CD4-positive, alpha-beta memory T cell (primary cell): ENCODE results near the gene PLAAT3. TPM values are rescaled to one million over a fixed set of nuclear protein-coding genes. Genes with fewer than 3 reads are reported as not detected.

ENCODE experiments used
- CTCF ChIA-PET: fragments of 350-600 bp; sonication (Branson Sonifier 250); formaldehyde crosslinking; loops from one replicate; lab custom pipeline; 2021; ENCODE audit warnings: inconsistent platforms; ENCODE audit not compliant: partially characterized antibody; lab: Charles Lee
- POLR2A ChIA-PET: fragments of 350-600 bp; sonication (Branson Sonifier 250); formaldehyde crosslinking; loops from one replicate; lab custom pipeline; 2021; ENCODE audit not compliant: partially characterized antibody; lab: Charles Lee
- DNase-seq, 5 donors: peaks; one replicate each; pipeline versions ENCODE4 v3.0.0 to v3.0.0-alpha.2; 2020 to 2022; ENCODE audit warnings: mixed read lengths in 1 of 5
- H3K27ac ChIP-seq: one replicate; pipeline ENCODE4 v1.7.0; 2013; ENCODE audit warnings: low read depth, low read length
- H3K27me3 ChIP-seq: 2 replicates; pipeline ENCODE4 v1.7.0; 2013; ENCODE audit warnings: mild to moderate bottlenecking, low read length, moderate library complexity; ENCODE audit not compliant: insufficient read depth
- H3K36me3 ChIP-seq: 2 replicates; pipeline ENCODE4 v1.7.0; 2013; ENCODE audit warnings: mild to moderate bottlenecking, low read length, moderate library complexity; ENCODE audit not compliant: insufficient read depth
- H3K4me1 ChIP-seq: 2 replicates; pipeline ENCODE4 v1.7.0; 2013; ENCODE audit warnings: mild to moderate bottlenecking, low read length, moderate library complexity; ENCODE audit not compliant: insufficient read depth
- H3K4me3 ChIP-seq, 2 donors: one replicate each; pipeline ENCODE4 v1.7.0; 2013; ENCODE audit warnings: low read length in 2 of 2, mild to moderate bottlenecking in 1 of 2
- H3K9me3 ChIP-seq, 2 donors: one replicate each; pipeline ENCODE4 v1.7.0; 2013; ENCODE audit warnings: low read length in 2 of 2, control low read depth in 1 of 2; ENCODE audit not compliant: control insufficient read depth in 1 of 2
- H3K27ac Mint-ChIP-seq, 7 donors: one replicate each; pipeline ENCODE4 v1.8.0; 2020 to 2021; ENCODE audit warnings: mixed read lengths in 7 of 7, mild to moderate bottlenecking in 6 of 7, inconsistent platforms in 3 of 7, moderate library complexity in 3 of 7
- H3K27me3 Mint-ChIP-seq, 2 donors: one replicate each; pipeline ENCODE4 v1.8.0; 2020 to 2021; ENCODE audit warnings: mixed read lengths in 2 of 2
- H3K36me3 Mint-ChIP-seq, 2 donors: one replicate each; pipeline ENCODE4 v1.8.0; 2020 to 2021; ENCODE audit warnings: mixed read lengths in 2 of 2, inconsistent platforms in 1 of 2, mild to moderate bottlenecking in 1 of 2
- H3K4me1 Mint-ChIP-seq, 4 donors: one replicate each; pipeline ENCODE4 v1.8.0; 2020 to 2021; ENCODE audit warnings: mixed read lengths in 4 of 4, mild to moderate bottlenecking in 1 of 4
- H3K4me3 Mint-ChIP-seq, 8 donors: one replicate each; pipeline ENCODE4 v1.8.0; 2020 to 2021; ENCODE audit warnings: mixed read lengths in 8 of 8, mild to moderate bottlenecking in 7 of 8, moderate library complexity in 6 of 8, inconsistent platforms in 3 of 8
- H3K9me3 Mint-ChIP-seq, 8 donors: one replicate each; pipeline ENCODE4 v1.8.0; 2020 to 2021; ENCODE audit warnings: mixed read lengths in 8 of 8, mild to moderate bottlenecking in 5 of 8, inconsistent platforms in 3 of 8, moderate library complexity in 1 of 8
- intact Hi-C: fragments of 100-400 bp; cut with micrococcal nuclease; formaldehyde crosslinking; loops from one replicate; pipeline ENCODE4 v1.15.1; 2023
- polyA plus RNA-seq, 2 donors: library from polyadenylated mRNA; unstranded; fragments of 300-500 nt; fragmentation: Illumina TruSeq; gene quantifications; one replicate each; pipeline ENCODE4 v1.2.3, GENCODE V29; 2021
- total RNA-seq, 2 experiments: library from RNA; stranded (reverse); gene quantifications; one replicate each; pipeline ENCODE4 v1.2.3, GENCODE V29; 2021

Gene PLAAT3
- total and polyA plus RNA-seq, 4 experiments from 2014 or later: 3.6 to 9.2 (median 6.1) TPM

- no peaks in the 10 kb centered on the region for H3K36me3 ChIP-seq
- ChIA-PET CTCF (no interaction called here), POLR2A (interaction anchor here (1.8 kb wide), 1 partner anchor 63 kb away, joined by 4 read pairs; the partner anchor contains the start of gene PLAAT4)
- H3K27me3 ChIP-seq: no peaks in the 10 kb centered on the region
- Mint-ChIP-seq H3K9me3 (no peaks in the 10 kb centered on the region), H3K27me3 (no peaks in the 10 kb centered on the region), H3K27ac (peak overlapping the region in 1 of 7 donors; percentile 46), H3K4me3 (no peak overlapping the region), H3K36me3 (no peaks in the 10 kb centered on the region), H3K4me1 (peaks cover 0 to 5% (median 2%) of the 10 kb centered on the region in 4 donors)
- intact Hi-C loops: no loop called here
- H3K9me3 ChIP-seq: no peaks in the 10 kb centered on the region
- no peak overlapping the region for H3K4me3 ChIP-seq
- no peak overlapping the region for H3K27ac ChIP-seq
- H3K4me1 ChIP-seq: no peaks in the 10 kb centered on the region
- no peak for DNase-seq
Observed at GRCh38 chr11:63599211-63600122, 14.8 kb downstream of the PLAAT3 start.

GRCh38 chr11:63598556-63598955 lies 15.7 kb downstream of the PLAAT3 start:
- H3K4me3 ChIP-seq: no peak overlapping the region
- H3K9me3 ChIP-seq: no peaks in the 10 kb centered on the region
- no peak overlapping the region for H3K27ac ChIP-seq
- Mint-ChIP-seq H3K4me3 (no peak overlapping the region), H3K9me3 (no peaks in the 10 kb centered on the region), H3K4me1 (peaks cover 0 to 5% (median 2%) of the 10 kb centered on the region in 4 donors), H3K27ac (peak overlapping the region in 2 of 7 donors; percentile 6 to 25), H3K36me3 (peaks cover 0 to 3% of the 10 kb centered on the region in 2 donors), H3K27me3 (no peaks in the 10 kb centered on the region)
- H3K27me3 ChIP-seq: no peaks in the 10 kb centered on the region
- H3K36me3 ChIP-seq: no peaks in the 10 kb centered on the region
- intact Hi-C loops: no loop called here
- ChIA-PET CTCF (interaction anchor here (0.8 kb wide), 1 partner anchor 11 kb away, joined by 3 read pairs; no protein-coding TSS in a partner anchor), POLR2A (interaction anchor here (1.8 kb wide), 1 partner anchor 62 kb away, joined by 4 read pairs; the partner anchor contains the start of gene PLAAT4)
- no peak for DNase-seq
- H3K4me1 ChIP-seq: no peaks in the 10 kb centered on the region

GRCh38 chr11:63595296-63595695 lies 18.9 kb downstream of the PLAAT3 start:
- Mint-ChIP-seq H3K9me3 (no peaks in the 10 kb centered on the region), H3K27me3 (no peaks in the 10 kb centered on the region), H3K27ac (no peak overlapping the region), H3K4me1 (peaks cover 0 to 7% (median 0%) of the 10 kb centered on the region in 4 donors), H3K36me3 (peaks cover 0 to 6% of the 10 kb centered on the region in 2 donors), H3K4me3 (no peak overlapping the region)
- H3K27me3 ChIP-seq: no peaks in the 10 kb centered on the region
- ChIA-PET POLR2A (no interaction called here), CTCF (interaction anchor here (1.2 to 3.2 kb wide), 3 partner anchors 18 to 143 kb away, joined by 3 to 10 read pairs (median 5); no protein-coding TSS in a partner anchor)
- intact Hi-C loops: no loop called here
- H3K4me1 ChIP-seq: no peaks in the 10 kb centered on the region
- no peaks in the 10 kb centered on the region for H3K36me3 ChIP-seq
- no peak overlapping the region for H3K4me3 ChIP-seq
- no peak for DNase-seq
- H3K27ac ChIP-seq: no peak overlapping the region
- H3K9me3 ChIP-seq: no peaks in the 10 kb centered on the region

- Mint-ChIP-seq H3K4me1 (peaks cover 0 to 2% (median 0%) of the 10 kb centered on the region in 4 donors), H3K9me3 (no peaks in the 10 kb centered on the region), H3K36me3 (peaks cover 4 to 7% of the 10 kb centered on the region in 2 donors), H3K27ac (peak overlapping the region in 2 of 7 donors; percentile 75 to 78), H3K4me3 (no peak overlapping the region), H3K27me3 (no peaks in the 10 kb centered on the region)
- no peaks in the 10 kb centered on the region for H3K9me3 ChIP-seq
- H3K4me3 ChIP-seq: no peak overlapping the region
- ChIA-PET POLR2A (interaction anchor here (0.5 to 1.0 kb wide), 2 partner anchors 31 to 59 kb away, joined by 3 read pairs; no protein-coding TSS in a partner anchor), CTCF (interaction anchor here (0.9 to 3.2 kb wide), 3 partner anchors 8 to 113 kb away, joined by 3 to 10 read pairs (median 4); no protein-coding TSS in a partner anchor)
- no peaks in the 10 kb centered on the region for H3K27me3 ChIP-seq
- DNase-seq: no peak
- no peaks in the 10 kb centered on the region for H3K4me1 ChIP-seq
- intact Hi-C loops: no loop called here
- H3K36me3 ChIP-seq: no peaks in the 10 kb centered on the region
- no peak overlapping the region for H3K27ac ChIP-seq
Observed at GRCh38 chr11:63592975-63593395, 21.2 kb downstream of the PLAAT3 start.

- no peak for DNase-seq
- H3K36me3 ChIP-seq: no peaks in the 10 kb centered on the region
- H3K27ac Mint-ChIP-seq: peak overlapping the region in 1 of 7 donors; percentile 19
- H3K9me3 Mint-ChIP-seq: peaks cover 0 to 5% (median 0%) of the 10 kb centered on the region in 8 donors
- POLR2A ChIA-PET: no interaction called here
- H3K27ac ChIP-seq: no peak overlapping the region
- no peaks in the 10 kb centered on the region for H3K4me1 ChIP-seq
- H3K27me3 Mint-ChIP-seq: no peaks in the 10 kb centered on the region
- no peak overlapping the region for H3K4me3 ChIP-seq
- no peaks in the 10 kb centered on the region for H3K9me3 ChIP-seq
- no peaks in the 10 kb centered on the region for H3K27me3 ChIP-seq
- CTCF ChIA-PET: no interaction called here
- no peak overlapping the region for H3K4me3 Mint-ChIP-seq
- intact Hi-C loops: no loop called here
- peaks cover 0 to 2% (median 0%) of the 10 kb centered on the region in 4 donors for H3K4me1 Mint-ChIP-seq
- H3K36me3 Mint-ChIP-seq: peaks cover 8 to 11% of the 10 kb centered on the region in 2 donors
Observed at GRCh38 chr11:63590024-63590788, 24.0 kb downstream of the PLAAT3 start.

GRCh38 chr11:63589000-63589399 lies 25.2 kb downstream of the PLAAT3 start:
- Histone ChIP-seq H3K27ac (no peak overlapping the region), H3K27me3 (no peaks in the 10 kb centered on the region), H3K4me3 (no peak overlapping the region), H3K9me3 (no peaks in the 10 kb centered on the region), H3K36me3 (no peaks in the 10 kb centered on the region), H3K4me1 (no peaks in the 10 kb centered on the region)
- Mint-ChIP-seq H3K9me3 (peaks cover 0 to 5% (median 0%) of the 10 kb centered on the region in 8 donors), H3K27me3 (no peaks in the 10 kb centered on the region), H3K36me3 (peaks cover 8% of the 10 kb centered on the region in 2 donors), H3K4me3 (no peak overlapping the region), H3K4me1 (peaks cover 0 to 2% (median 0%) of the 10 kb centered on the region in 4 donors), H3K27ac (no peak overlapping the region)
- intact Hi-C loops: no loop called here
- no peak for DNase-seq
- ChIA-PET CTCF (interaction anchor here (0.6 kb wide), 2 partner anchors 14 to 31 kb away, joined by 3 read pairs; no protein-coding TSS in a partner anchor), POLR2A (no interaction called here)
